GM23338 (cell line): Measurements from ENCODE around the gene KCNK5.

Experiments
- CTCF ChIP-seq, 2 experiments: fragments of 200-600 bp in 1 of 2; sonication (generic) in 1 of 2; conservative IDR thresholded peaks; 2 replicates each; pipeline versions ENCODE4 v1.5.1 to v1.6.1; 2016 to 2017; ENCODE audit warnings: antibody characterized with exemption in 2 of 2, low read depth in 2 of 2, mild to moderate bottlenecking in 2 of 2, moderate library complexity in 1 of 2
- ETS1 ChIP-seq: IDR thresholded peaks from 2 replicates; pipeline ENCODE4 v1.6.1; 2016; ENCODE audit warnings: antibody characterized with exemption
- EZH2 ChIP-seq: fragments of 200-600 bp; sonication (generic); IDR thresholded peaks from one replicate; pipeline ENCODE4 v1.8.0; 2017; ENCODE audit warnings: antibody characterized with exemption, mild to moderate bottlenecking, low read depth; ENCODE audit not compliant: unreplicated experiment
- EZH2phosphoT487 ChIP-seq: fragments of 200-600 bp; sonication (generic); IDR thresholded peaks from one replicate; pipeline ENCODE4 v1.8.1; 2018; ENCODE audit warnings: antibody characterized with exemption; ENCODE audit not compliant: unreplicated experiment
- JUNB ChIP-seq: IDR thresholded peaks from one replicate; pipeline ENCODE4 v1.6.1; 2016; ENCODE audit warnings: antibody characterized with exemption; ENCODE audit not compliant: unreplicated experiment
- NANOG ChIP-seq: IDR thresholded peaks from 2 replicates; pipeline ENCODE4 v1.6.1; 2016; ENCODE audit warnings: antibody characterized with exemption, borderline replicate concordance
- POLR2AphosphoS5 ChIP-seq: IDR thresholded peaks from 2 replicates; pipeline ENCODE4 v1.6.1; 2016; ENCODE audit warnings: antibody characterized with exemption, low read depth
- REST ChIP-seq: IDR thresholded peaks from one replicate; pipeline ENCODE4 v1.6.1; 2018; ENCODE audit warnings: antibody characterized with exemption; ENCODE audit not compliant: unreplicated experiment
- STAT1 ChIP-seq: IDR thresholded peaks from one replicate; pipeline ENCODE4 v1.6.1; 2016; ENCODE audit warnings: antibody characterized with exemption; ENCODE audit not compliant: unreplicated experiment
- ZNF114 ChIP-seq: fragments of 250-450 bp; sonication (Bioruptor Pico); IDR thresholded peaks from 2 replicates; pipeline ENCODE4 v1.5.0; 2020; ENCODE audit warnings: mild to moderate bottlenecking, moderate library complexity
- ZNF331 ChIP-seq: fragments of 250-450 bp; sonication (Bioruptor Pico); IDR thresholded peaks from 2 replicates; pipeline ENCODE4 v1.5.0; 2020; ENCODE audit warnings: low read depth, mild to moderate bottlenecking, moderate library complexity

GRCh38 chr6:39203436-39204159, 25.7 kb downstream of the KCNK5 start:
- TF ChIP-seq EZH2 (no peak), ZNF331 (CRISPR knock-in tag) (no peak), CTCF (conservative IDR thresholded peaks at IDR 0.05; ENCODE audit: low read depth in 2 of 2) (no peak), REST (no peak), POLR2AphosphoS5 (no peak), EZH2phosphoT487 (no peak), JUNB (no peak), STAT1 (no peak), ETS1 (no peak), ZNF114 (CRISPR knock-in tag) (no peak), NANOG (no peak)
